Activated CD4-positive, alpha-beta T cell treated with anti-CD3 and anti-CD28 coated beads for 1 hour (primary cell): ENCODE results near the gene RHOB.
"Not testable (repeated sequence)": the region's sequence is repeated elsewhere in the genome, so short reads cannot be mapped to it uniquely, and the experiment has no call there.

Experiments used
- DNase-seq: peaks from one replicate; pipeline ENCODE4 v3.0.0-alpha.2; 2020

Gene RHOB

DNA sequence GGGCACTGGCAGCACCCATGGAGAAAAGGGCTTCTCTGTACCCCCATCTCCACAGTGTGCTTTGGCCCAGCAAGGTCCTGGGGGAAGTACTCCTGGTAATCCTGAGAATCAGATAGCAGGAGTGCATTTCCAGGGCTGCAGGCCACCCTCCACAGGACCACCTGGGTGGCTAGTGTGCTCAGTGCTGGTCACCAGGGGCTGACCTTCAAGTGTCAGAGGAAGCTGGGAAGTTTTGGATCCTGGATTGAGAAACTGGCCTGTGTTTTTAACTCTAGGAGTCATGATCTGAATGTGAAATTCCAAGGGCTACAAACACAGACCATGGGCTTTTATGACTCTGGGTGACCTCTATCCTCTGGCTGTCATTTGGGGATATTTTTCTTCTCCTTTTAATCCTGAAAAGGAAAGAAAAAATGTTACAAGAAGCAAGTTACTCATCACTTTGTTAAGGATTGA lies 9.3 kb downstream of the RHOB start:
- no peak for DNase-seq

DNA sequence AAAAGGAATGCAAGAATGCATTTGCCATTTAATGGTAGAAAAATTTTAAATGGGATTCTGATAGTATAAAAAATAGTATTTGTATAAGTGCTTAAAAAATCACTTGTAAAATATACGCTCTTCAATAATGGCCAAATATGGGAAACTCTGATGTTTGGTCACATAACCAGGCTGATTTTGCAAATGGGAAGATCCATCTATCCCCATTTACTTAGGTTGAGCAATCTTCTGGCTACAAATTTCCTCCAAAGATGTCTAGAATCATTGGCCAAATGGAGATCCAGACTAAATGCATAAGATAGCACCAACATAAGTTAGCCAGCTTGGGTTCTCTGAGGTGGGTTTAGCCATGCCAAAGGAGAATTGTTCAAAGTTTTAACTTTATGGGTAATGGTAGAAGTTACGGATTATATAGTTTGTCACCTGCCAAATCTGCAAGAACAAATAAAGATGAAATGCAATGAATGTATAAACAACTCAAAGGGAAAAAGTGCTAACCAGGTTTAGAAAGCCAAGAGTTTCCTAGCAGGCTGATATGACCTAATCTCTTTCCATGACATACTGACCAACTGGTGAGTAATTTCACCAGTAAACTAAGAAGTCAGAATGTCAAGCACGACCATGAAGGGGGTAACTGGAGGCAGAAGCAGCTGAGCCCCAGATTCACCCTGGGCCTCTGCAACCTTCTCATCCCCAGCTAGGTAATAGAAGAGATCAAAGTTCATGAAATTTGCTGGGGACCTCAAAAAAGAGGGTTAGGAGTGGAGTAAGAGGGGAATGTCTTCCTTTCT lies 10.0 kb downstream of the RHOB start:
- DNase-seq, result no peak

DNA sequence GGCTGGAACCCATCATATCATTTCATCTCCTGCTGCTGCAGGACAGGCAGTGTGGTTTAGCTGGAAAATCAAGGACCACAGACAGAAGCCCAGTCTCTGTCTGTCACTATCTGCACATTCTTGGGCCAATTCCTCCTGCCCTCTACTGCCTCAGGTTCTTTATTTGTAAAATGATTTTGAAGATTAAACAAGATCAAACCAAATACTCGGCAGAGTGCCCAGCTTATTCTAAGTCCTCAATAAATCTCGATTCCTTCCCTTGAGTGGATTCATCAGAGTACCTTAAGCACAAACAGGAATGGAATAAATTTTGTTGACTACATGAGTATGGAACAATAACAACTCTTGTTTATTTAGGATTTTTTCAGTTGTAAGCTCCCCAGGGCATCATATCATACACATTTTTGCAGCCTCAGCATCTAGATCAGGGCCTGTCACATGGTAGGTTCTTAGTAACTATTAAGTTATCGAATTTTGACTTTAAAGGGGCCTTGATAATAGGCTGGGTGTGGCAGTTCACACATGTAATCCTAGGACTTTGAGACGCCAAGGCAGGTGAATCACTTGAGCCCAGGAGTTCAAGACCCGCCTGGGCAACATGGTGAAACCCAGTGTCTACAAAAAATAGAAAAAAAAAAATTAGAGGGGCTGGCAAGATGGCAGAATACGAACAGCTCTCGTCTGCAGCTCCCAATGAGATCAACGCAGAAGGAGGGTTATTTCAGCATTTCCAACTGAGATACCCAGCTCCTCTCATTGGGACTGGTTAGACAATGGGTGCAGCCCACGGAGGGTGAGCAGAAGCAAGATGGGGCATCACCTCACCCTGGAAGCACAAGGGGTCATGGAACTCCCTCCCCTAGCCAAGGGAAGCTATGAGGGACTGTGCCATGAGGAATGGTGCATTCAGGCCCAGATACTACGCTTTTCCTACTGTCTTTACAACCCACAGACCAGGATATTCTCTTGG lies 11.1 kb downstream of the RHOB start:
- DNase-seq, result no peak

DNA sequence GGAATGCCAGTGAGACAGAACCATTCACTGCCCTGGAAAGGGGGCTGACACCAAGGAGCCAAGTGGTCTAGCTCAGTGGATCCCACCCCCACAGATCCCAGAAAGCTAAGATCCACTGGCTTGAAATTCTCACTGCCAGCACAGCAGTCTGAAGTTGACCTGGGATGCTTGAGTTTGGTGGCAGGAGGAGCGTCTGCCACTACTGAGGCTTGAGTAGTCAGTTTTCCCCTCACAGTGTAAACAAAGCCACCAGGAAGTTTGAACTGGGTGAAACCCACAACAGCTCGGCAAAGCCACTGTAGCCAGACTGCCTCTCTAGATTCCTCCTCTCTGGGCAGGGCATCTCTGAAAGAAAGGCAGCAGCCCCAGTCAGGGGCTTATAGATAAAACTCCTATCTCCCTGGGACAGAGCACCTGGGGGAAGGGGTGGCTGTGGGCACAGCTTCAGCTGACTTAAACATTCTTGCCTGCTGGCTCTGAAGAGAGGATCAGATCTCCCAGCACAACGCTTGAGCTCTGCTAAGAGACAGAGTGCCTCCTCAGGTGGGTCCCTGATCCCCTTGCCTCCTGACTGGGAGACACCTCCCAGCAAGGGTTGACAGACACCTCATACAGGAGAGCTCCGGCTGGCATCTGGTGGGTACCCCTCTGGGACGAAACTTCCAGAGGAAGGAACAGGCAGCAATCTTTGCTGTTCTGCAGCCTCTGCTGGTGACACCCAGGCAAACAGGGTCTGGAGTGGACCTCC lies 12.0 kb downstream of the RHOB start:
- DNase-seq, result not testable (repeated sequence)

DNA sequence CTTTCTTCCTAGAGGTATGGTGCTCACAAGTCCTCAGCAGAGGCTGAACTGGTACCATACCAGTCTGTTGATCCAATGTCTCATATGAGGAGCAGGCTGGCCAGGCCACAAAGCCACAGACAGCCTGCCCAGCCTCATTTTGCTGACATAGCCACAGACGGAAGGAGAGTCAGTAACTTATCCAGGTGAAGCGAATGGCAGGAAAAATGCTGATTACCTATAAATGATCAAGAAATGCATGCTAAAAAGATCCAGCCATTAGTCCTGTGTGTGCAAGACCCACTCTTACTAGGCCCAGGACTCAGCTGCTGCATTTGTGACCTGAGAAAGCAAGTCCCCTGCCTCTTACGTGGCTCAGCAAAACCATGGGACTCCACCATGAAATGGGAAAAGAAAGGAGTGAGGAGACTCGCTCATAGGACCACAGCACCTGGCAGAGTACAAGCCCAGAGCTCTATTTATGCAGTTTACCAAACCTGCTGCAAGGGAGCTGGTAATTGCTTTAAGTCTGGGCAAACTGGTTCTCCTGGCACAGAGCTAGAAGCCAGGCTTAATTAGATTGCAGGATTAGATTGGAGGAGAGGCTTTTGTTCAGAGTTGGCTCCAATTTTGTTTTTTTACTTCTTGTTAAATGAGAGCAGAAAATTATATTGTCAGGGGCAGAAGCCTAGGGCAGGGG lies 19.0 kb downstream of the RHOB start:
- no peak for DNase-seq

DNA sequence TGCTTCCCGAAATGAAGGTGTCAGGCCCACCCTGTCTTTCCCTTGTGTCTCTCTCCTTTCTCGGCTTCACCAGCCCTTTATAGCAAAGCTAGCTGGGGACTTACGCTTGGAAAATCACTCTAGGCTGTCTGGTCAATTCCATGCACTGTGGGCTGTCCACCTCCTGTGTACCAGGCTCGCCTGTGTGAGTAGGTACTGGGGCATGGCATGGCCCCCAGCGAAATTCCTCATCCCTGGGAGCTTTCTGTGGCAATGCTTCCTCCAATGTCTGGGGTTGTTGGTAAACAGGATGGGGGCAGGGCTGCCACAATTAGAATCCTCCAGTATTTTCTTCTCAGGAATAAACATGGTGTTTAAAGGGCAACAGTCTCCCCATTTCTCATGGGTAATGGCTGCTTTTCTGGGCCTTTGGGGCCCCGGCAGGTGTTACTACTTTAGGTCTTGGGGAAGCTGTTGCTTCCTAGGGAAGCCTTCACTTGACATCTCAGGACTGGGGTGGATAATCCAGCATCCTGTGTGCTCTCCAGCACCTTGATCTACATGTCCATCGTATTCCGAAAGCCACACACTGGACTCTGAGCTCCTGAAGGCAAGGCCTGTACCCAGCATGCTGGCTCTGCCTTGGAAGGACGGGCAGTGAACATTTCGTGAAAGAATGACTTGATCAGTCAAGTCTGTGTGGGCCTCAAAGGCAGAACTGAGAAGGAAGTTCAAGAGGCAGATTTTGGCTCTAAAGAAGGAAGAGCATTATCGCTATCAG lies 21.1 kb downstream of the RHOB start:
- DNase-seq, result no peak

DNA sequence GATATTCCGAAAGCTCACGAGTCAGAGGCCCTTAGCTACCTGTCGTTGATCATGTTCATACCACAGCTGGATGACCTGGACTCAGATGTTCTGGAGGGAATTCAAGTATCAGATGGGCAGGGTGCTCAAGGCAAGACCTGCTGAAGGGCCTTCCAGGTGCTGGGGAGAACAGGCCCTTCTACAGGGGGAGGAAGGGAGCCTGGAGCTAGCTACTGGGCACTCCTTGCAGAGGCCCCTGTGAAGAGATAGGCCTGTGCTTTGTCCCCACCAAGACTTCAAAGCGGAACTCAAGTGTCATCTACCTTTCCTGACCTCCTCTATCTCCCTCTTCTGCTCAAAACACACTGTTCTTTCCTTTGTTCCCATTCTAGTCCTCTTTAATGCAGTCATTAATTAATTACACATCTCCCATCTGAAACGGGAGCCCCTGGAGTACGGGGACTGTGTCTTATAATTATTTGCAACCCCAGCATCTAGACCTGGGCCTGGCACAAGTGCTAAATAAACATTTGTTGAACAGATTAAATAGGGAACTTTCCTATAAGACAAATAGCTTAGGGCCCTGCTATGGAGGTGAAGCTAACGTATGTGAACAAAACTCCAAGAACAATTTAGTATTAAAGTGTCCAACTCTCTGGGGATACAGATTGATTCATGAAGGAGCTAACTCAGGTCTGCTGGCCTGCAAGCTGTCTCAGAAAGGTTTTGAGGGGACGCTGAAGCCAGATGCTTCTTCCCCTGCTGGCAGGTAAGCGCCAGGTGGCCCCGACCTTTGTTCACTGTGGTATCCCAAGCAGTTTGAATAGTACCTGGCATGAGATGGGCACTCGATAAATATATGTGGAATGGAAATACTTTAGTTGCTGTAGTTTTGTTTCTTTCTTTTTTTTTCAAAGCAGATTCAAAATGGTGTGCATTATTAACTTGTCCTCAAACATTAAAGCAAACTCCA lies 22.0 kb downstream of the RHOB start:
- no peak for DNase-seq

DNA sequence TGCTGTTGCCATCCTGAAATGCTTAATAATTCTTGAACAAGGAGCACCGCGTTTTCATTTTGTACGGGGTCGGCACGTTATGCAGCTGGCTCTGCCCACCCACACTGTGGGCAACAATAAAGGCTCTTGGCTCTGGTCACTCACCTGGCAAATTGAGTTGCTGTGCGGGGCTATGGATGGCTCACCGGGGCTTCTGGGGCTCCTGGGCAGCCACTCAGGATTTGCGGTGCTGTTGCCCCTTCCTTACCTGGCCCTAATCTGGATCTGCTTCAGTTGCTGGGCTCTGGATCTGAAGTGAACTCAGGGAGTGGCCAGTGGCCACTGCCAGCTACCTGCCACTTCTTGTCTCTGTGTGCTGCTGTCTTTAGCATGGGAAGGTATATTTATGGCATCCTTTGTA lies 22.7 kb downstream of the RHOB start:
- DNase-seq, result no peak

DNA sequence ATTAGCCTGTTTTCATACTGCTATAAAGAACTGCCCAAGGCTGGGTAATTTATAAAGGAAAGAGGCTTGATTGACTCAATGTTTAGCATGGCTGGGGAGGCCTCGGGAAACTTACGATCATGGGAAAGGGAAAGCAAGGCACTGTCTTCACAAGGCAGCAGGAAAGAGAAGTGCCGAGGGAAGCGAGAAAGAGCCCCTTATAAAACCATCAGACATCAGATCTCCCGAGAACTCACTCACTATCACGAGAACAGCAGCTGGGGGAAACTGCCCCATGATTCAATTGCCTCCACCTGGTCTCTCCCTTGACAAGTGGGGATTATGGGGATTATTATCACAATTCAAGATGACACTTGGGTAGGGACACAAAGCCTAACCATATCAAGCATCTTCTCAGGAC lies 23.3 kb downstream of the RHOB start:
- no peak for DNase-seq

DNA sequence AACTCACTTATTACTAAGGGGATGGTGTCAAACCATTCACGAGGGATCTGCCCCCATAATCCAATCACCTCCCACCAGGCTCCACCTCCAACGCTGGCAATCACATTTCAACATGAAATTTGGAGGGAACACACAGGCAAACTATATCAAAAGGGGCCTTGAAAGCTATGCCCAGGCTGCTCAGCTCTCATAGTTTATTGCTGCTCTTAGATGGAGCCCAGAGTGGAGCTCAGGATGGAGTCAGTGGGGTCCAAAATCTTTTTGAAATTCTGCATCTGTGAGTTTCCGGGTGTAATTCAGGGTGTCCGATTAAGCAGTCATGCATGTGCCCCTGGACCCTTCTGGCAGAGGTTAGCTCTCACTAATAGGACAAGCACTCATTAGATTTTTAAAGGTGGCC lies 24.3 kb downstream of the RHOB start:
- DNase-seq, result no peak

DNA sequence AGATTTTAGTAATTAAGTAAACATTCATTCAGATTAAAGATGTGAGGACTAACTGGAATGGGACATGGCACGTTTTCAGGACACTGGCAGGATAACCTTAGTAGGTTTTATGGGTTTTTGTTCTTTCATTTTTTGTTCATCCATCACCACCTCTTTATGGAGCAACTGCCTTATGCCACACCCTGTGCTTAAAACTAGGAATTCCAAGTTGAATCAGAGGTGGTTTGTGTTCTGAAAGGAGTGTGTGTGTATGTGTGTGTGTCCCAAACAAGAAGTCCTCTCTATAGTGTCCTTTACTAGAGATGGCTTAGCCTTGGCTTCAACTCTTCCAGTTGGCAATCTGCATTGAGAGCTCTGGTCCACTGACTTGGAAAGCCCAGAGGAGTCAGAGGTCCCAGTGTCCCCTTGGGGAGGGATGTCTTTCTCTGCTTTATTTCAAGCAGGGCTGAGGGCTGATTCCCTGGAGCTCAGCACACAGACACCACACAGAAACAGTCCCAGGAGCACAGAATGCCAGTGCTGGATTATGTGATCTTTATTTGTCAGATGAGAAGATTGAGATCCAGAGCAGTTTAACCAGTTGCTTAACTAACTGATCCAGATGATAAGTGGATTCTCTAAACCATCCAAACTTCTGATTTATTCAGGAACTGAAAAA lies 25.2 kb downstream of the RHOB start:
- DNase-seq, result no peak

DNA sequence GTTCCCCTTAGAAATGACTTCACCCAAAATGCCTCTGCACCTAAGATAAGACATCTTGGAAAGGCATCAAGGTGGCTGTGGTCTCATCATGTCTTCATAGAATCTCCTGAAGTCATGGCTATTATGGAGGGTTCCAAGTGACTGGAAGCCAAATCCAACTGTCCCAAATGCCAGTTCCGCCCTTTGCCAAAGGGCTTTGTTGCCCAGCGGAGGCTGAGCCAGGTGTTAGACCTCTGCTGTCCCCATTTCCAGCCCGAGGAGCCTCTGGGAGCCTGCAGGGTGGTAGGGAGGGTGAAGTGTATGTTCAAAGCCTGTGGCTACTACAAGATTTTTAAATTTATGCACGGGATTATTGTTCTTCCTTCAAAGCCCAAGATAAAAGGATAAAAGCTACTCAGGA lies 25.7 kb downstream of the RHOB start:
- DNase-seq, result no peak

DNA sequence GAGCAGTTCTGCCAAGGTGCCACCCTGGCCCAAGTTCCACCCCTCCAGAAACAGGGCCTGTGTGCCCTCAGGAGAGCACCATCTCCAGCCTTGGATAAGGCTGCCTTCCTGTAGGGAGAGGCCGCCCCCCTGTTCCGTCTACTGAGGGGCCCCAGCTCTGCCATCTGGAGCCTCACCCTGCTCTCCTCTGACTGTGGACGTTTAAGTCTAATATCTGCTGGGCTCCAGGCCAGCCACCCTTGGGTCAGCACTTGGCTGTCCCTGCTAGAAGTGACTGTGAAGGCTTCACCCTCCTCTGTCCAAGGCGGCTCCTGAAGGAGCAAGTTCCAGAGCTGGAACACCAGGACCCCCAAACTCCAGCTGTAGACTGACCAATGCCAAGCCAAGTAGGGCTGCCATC lies 26.3 kb downstream of the RHOB start:
- DNase-seq, result no peak

DNA sequence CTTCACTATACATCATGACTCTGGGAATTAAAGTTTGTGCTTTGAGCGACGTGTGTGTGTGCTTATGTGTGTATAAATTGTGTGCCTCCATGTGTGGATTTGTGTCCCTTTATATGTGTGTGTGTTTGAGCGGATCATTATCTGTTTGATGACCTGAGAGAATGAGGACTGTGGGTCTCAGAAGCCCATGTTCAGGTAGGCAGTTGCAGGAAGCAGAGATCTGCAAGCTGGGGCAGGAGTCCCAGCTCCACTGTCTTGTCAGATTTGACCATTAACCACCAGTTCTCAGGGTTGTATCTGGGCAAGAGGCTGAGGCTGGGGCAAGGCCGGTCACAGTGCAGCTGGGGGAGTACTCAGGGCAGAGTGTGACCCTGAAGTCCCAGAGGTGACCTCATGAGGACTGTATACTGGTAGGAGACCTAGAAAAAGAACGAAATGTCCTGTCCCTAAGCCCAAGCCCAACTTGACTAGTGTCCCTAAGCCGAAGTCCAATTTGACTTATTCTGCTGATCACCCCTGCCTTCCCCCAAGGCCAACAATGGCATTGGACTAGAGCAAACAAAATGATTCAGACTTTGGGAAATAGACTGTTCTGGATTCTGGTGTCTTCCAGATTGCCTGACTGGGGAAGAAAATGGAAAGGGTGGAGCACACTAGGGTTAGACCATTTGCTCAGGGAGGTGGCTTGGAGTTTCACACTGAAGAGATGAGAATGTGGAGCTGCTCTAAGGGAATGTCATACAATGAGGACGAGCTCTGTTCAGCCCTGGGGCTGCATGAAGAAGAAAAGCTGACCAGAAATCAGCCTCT lies 28.1 kb downstream of the RHOB start:
- no peak for DNase-seq

DNA sequence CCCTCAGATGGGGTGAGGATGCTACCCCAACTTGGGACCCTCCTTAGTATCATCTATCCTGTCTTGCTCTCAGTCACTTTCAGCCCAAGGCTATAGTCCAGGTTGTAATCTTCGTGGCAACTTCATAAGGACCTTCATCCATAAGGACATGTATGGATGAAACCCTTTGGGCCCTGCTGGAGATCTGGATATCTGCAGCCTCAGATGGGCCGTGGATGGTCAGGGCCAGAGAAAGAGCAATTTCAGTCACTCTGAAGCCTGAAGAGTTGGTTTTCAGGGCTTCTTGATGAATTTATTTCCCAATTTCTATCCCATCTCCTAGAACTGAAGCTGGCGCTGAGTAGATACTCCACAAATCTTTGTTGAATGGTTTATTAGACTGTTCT lies 28.7 kb downstream of the RHOB start:
- DNase-seq, result no peak

DNA sequence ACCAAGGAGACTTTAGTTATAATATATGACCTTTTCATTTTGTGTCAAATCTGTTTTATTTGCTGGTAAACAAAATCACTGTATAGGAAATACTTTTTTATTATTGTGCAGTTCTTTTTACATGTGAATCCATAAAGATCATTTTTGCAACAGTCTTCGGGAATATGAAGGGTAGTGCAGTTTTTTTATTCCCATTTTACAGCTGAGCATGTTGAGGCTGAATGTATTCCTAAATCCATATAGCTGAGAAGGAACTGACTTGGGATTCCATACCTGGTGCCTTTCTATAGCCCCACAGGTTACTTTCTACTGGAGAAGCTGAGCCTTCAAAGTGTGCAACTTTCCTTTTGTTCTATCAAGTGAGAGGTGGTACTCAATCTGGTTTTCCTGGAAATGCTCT lies 29.6 kb downstream of the RHOB start:
- no peak for DNase-seq

DNA sequence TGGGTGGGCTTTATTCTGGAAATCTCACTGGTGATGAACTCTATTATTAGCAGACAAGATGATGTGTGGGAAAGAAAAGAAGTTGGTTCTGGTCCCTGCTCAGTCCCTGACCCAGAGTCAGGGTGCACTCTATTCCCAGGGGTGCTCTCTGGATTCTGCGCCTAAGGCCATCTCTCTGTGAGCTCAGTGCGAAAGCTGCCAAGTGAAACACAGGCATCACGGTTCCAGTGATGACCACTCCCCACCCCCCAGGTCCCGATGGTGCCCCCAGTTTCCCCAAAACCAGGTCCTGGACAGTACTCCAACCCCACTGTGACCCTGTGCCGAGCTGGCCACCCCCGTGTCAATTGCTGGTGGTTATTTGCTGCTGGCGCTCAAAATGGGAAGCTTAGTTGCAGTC lies 30.1 kb downstream of the RHOB start:
- no peak for DNase-seq

DNA sequence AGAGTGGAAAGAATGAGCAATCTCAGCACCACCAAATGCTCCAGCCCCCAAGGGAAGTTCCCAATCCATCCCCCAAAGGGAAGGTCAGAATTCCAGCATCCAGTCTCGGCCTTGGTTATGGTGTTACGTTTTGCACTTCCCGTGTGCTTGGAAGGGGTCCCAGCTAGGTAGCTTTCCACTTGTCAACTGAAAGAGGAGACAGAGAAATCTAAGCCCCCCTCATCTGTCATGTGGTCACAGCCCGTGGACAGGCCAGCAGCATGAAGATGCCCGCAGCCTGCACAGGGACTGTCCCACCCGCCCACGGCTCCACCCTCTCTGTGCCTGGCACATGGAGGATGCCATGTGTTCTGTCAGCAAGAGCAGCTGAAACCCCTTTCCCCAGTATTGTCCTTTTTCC lies 32.1 kb downstream of the RHOB start:
- no peak for DNase-seq

DNA sequence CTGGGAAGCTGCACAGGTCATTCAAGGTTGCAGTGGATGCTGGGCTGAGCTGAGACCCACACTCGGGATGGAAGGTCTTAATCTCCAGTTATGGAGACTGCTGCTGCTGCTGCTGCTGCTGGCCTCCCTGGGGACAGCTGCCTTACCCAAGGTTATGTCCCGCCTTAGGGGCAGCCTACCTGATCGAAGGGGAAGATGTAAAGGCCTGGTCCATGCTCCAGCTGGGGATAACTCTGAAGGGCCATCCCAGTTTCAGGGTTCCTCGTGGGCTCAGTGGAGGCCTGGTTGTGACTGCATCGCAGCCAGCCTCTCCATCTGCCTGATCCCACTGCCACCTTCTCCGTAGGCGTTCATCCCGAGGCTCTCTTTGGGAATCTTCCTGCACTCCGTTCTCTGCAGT lies 33.0 kb downstream of the RHOB start:
- no peak for DNase-seq
